Thyroid gland (tissue), 4 donors: ENCODE data around the gene RNF5.

ENCODE experiments used
- CTCF ChIP-seq, 6 experiments: fragments of 200-600 bp in 3 of 6; fragments of 450-650 bp in 3 of 6; sonication (generic) in 3 of 6; IDR thresholded peaks; one replicate each; pipeline ENCODE4 v1.5.1; 2016 to 2019; ENCODE audit warnings: antibody characterized with exemption in 6 of 6, mild to moderate bottlenecking in 2 of 6, inconsistent platforms in 1 of 6, moderate library complexity in 1 of 6
- POLR2A ChIP-seq, 2 donors: fragments of 450-650 bp; IDR thresholded peaks; one replicate each; pipeline ENCODE4 v1.6.1; 2017; ENCODE audit warnings: antibody characterized with exemption in 2 of 2, mild to moderate bottlenecking in 2 of 2, moderate library complexity in 1 of 2

- TF ChIP-seq CTCF (IDR thresholded peaks at IDR 0.05) (no peak), POLR2A (IDR thresholded peaks at IDR 0.05) (no peak)
Measured at GRCh38 chr6:32170294-32170693, 7.9 kb upstream of the RNF5 start.
